Astrocyte of the cerebellum (primary cell): ENCODE measurements around the gene HNRNPLL.

Source experiments
- DNase-seq: peaks from one replicate; pipeline ENCODE4 v3.0.0-alpha.2; 2011; ENCODE audit warnings: low read depth
- H3K4me3 ChIP-seq: 2 replicates; pipeline ENCODE4 v1.5.1; 2011; ENCODE audit warnings: mild to moderate bottlenecking, low read depth, low read length, moderate library complexity
- CTCF ChIP-seq: IDR thresholded peaks from 2 replicates; pipeline ENCODE4 v1.5.1; 2012; ENCODE audit warnings: low read length, low read depth, moderate library complexity, mild to moderate bottlenecking; ENCODE audit errors: missing control alignments
- in situ Hi-C: cut with HindIII; loops from 2 replicates; pipeline ENCODE4 v1.10.0; 2017; ENCODE audit warnings: low sequenced_read_pairs

The HNRNPLL gene

DNA sequence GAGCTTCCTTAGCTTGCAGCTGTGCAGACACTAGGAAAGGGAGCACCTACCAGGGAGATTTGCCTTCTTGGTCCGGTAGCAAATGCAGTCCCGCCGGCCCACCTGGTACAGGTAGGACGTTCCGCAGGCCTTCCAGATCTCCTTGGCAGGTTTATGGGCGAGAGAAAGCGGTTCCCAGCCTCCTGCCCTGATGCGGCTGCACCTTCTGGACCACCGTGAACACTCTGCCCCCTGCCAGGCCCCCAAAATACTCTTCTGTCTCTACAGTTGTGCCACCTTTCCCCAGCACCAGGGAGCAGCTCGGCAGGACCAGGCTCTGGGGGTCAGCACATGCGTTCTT lies 67.4 kb downstream of the HNRNPLL start:
- in situ Hi-C loops: no loop called here
- H3K4me3 ChIP-seq: no peak overlapping the region
- TF ChIP-seq CTCF: no peak

DNA sequence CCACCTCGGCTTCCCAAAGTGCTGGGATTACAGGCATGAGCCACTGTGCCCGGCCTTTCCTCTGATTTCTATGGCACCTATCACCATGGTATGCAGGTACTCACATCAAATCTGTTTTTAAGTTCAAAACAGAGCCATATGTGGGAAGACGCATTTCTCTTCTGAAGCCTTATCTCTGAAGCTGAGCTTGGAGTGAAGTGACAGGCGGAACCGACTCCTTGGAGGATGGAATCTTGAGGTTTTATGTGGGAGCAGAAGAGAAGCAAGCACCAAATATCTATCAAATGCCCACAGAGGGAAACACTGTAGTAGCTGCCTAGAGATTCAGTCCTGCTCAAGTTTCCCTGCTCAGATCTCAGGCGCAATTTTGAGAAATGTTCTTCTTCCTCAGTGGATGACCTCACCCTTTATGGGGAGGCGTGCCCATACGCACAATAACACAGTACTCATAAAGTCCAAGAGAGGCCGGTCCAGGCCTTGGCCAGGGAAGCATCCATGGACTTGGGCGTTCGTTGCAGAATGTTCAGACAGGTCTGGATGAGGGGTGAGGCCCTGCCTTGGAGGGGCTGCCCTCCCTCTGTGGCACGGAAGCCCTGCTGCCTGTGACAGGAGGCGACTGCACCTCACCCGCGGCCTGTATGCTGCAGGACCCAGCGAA lies 67.9 kb downstream of the HNRNPLL start:
- H3K4me3 ChIP-seq: no peak overlapping the region
- no peak for TF ChIP-seq CTCF
- in situ Hi-C loops: no loop called here
- no peak for DNase-seq

More for the DNA sequence above, 67.4 kb downstream of the HNRNPLL start:
- no peak for DNase-seq

- in situ Hi-C loops: no loop called here
- no peak for DNase-seq
- TF ChIP-seq CTCF: no peak
- H3K4me3 ChIP-seq: no peak overlapping the region
Observed at GRCh38 chr2:38533757-38534545, 68.8 kb downstream of the HNRNPLL start.

DNA sequence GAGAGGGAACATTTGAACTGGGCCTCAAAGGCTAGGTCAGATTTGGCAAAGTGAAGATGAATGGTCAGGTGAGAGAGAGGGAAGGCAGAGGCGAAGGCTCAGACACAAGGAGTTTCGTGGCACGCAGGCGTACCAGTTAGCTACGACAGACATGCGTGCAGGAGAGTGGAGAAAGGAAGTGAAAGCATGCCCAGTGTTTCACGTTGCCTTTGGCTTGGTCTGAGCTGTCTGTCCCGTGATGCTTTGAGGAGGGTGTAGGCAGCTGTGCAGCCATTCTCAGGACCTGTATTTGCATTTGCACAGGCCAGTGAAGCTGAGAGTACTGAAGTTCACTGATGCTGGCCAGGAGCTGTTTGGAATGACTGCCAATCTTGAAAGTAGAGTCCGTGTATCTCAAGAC lies 69.5 kb downstream of the HNRNPLL start:
- TF ChIP-seq CTCF: no peak
- no peak for DNase-seq

DNA sequence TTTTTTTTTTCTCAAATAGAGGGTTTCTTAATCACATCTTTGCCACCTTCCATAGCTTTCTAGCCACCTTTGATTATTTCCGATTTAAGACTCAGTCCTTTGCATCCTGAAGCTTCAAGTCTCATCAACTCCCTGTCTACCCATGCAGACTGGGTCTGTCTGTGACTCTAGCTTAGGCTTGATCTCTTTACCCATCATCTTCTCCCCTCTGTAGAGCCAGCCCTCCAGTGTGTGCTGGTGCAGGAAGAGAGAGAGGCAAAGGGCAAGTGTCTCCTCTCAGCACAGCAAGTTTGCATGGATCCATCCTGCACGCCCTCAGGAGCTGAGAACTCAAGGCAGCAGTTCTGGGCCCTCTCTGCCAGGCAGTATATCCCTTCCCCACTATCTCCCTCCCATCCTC lies 70.4 kb downstream of the HNRNPLL start:
- no peak for TF ChIP-seq CTCF
- in situ Hi-C loops: no loop called here
- H3K4me3 ChIP-seq: no peak overlapping the region
- DNase-seq: no peak

More for the DNA sequence above, 69.5 kb downstream of the HNRNPLL start:
- no peak overlapping the region for H3K4me3 ChIP-seq
- in situ Hi-C loops: no loop called here

- in situ Hi-C loops: no loop called here
- DNase-seq: no peak
- no peak overlapping the region for H3K4me3 ChIP-seq
- no peak for TF ChIP-seq CTCF
Observed at GRCh38 chr2:38529208-38529607, 73.5 kb downstream of the HNRNPLL start.
